HepG2 (cell line): Measurements from ENCODE around the gene USP14. TPM values are rescaled to one million over a fixed set of nuclear protein-coding genes. Genes with fewer than 3 reads are reported as not detected.

ENCODE experiments used
- ARNT2 ChIP-seq: sonication (generic); formaldehyde crosslinking; IDR thresholded peaks from 2 replicates; pipeline ENCODE4 v1.8.0; 2022; ENCODE audit warnings: mild to moderate bottlenecking, low read depth, missing genetic modification reagents, moderate library complexity
- DZIP1 ChIP-seq: sonication (generic); formaldehyde crosslinking; IDR thresholded peaks from 2 replicates; pipeline ENCODE4 v1.5.0; 2020; ENCODE audit warnings: mild to moderate bottlenecking, missing genetic modification reagents
- EEA1 ChIP-seq: sonication (generic); formaldehyde crosslinking; IDR thresholded peaks from 2 replicates; pipeline ENCODE4 v1.5.1; 2020; ENCODE audit warnings: mild to moderate bottlenecking, missing genetic modification reagents, borderline replicate concordance
- EED ChIP-seq: sonication (generic); formaldehyde crosslinking; IDR thresholded peaks from 2 replicates; pipeline ENCODE4 v1.5.0; 2020; ENCODE audit warnings: mild to moderate bottlenecking, missing genetic modification reagents
- ELF3 ChIP-seq: IDR thresholded peaks from 2 replicates; pipeline ENCODE4 v1.6.1; 2016; ENCODE audit warnings: missing genetic modification reagents, missing compliant biosample characterization
- GLMP ChIP-seq: sonication (generic); formaldehyde crosslinking; IDR thresholded peaks from 2 replicates; pipeline ENCODE4 v1.9.0; 2021; ENCODE audit warnings: missing genetic modification reagents, mild to moderate bottlenecking, borderline replicate concordance
- HNF4A ChIP-seq: sonication (generic); formaldehyde crosslinking; IDR thresholded peaks from 2 replicates; pipeline ENCODE4 v1.4.0; 2020; ENCODE audit warnings: missing genetic modification reagents
- HOXA7 ChIP-seq: sonication (generic); formaldehyde crosslinking; IDR thresholded peaks from 2 replicates; pipeline ENCODE4 v1.8.1; 2022; ENCODE audit warnings: mild to moderate bottlenecking, missing genetic modification reagents, moderate library complexity
- ISX ChIP-seq: sonication (generic); formaldehyde crosslinking; conservative IDR thresholded peaks from 2 replicates; pipeline ENCODE4 v1.5.0; 2020; ENCODE audit warnings: missing genetic modification reagents
- KAT8 ChIP-seq: IDR thresholded peaks from 2 replicates; pipeline ENCODE4 v1.6.1; 2016; ENCODE audit warnings: missing genetic modification reagents, missing compliant biosample characterization
- MYPOP ChIP-seq: sonication (generic); formaldehyde crosslinking; IDR thresholded peaks from 2 replicates; pipeline ENCODE4 v1.8.1; 2023; ENCODE audit warnings: mild to moderate bottlenecking, moderate library complexity, missing genetic modification reagents
- TFDP2 ChIP-seq: sonication (generic); formaldehyde crosslinking; IDR thresholded peaks from 2 replicates; pipeline ENCODE4 v1.4.0; 2020; ENCODE audit warnings: missing genetic modification reagents
- TOPORS ChIP-seq: sonication (generic); formaldehyde crosslinking; IDR thresholded peaks from 2 replicates; pipeline ENCODE4 v1.8.0; 2023; ENCODE audit warnings: mild to moderate bottlenecking, missing genetic modification reagents
- TRAFD1 ChIP-seq: sonication (generic); formaldehyde crosslinking; IDR thresholded peaks from 2 replicates; pipeline ENCODE4 v1.5.1; 2020; ENCODE audit warnings: missing genetic modification reagents, mild to moderate bottlenecking, borderline replicate concordance
- ZBTB21 ChIP-seq: sonication (generic); formaldehyde crosslinking; IDR thresholded peaks from 2 replicates; pipeline ENCODE4 v1.4.0; 2020; ENCODE audit warnings: missing genetic modification reagents
- ZNF136 ChIP-seq: sonication (generic); formaldehyde crosslinking; IDR thresholded peaks from 2 replicates; pipeline ENCODE4 v1.8.1; 2022; ENCODE audit warnings: low read depth, mild to moderate bottlenecking, moderate library complexity, missing genetic modification reagents
- ZNF460 ChIP-seq: sonication (generic); formaldehyde crosslinking; IDR thresholded peaks from 2 replicates; pipeline ENCODE4 v1.5.1; 2020; ENCODE audit warnings: missing genetic modification reagents, mild to moderate bottlenecking, borderline replicate concordance
- ZNF652 ChIP-seq: IDR thresholded peaks from 2 replicates; pipeline ENCODE4 v1.6.1; 2016; ENCODE audit warnings: low read depth, borderline replicate concordance
- ZNF773 ChIP-seq: sonication (generic); formaldehyde crosslinking; IDR thresholded peaks from 2 replicates; pipeline ENCODE4 v1.4.0; 2020; ENCODE audit warnings: missing genetic modification reagents, borderline replicate concordance
- ZNF782 ChIP-seq: sonication (generic); formaldehyde crosslinking; IDR thresholded peaks from 2 replicates; pipeline ENCODE4 v1.4.0; 2020; ENCODE audit warnings: missing genetic modification reagents, mild to moderate bottlenecking, borderline replicate concordance
- ZSCAN9 ChIP-seq: IDR thresholded peaks from 2 replicates; pipeline ENCODE4 v1.6.1; 2016; ENCODE audit warnings: borderline replicate concordance
- polyA plus RNA-seq, 8 experiments: library from polyadenylated mRNA; depleted of rRNA in 3 of 8; stranded (reverse) in 7 of 8; unstranded in 1 of 8; fragments of >200 nt; fragmentation: Illumina TruSeq in 4 of 8; extraction: Trizol in 4 of 8; gene quantifications; 2 replicates each; pipeline versions ENCODE4 v1.2.1 to v1.2.3, GENCODE V29; 2011 to 2016; ENCODE audit warnings: low read depth in 4 of 8, missing spikeins in 1 of 8, mixed read lengths in 1 of 8; ENCODE audit not compliant: insufficient read depth in 1 of 8
- total RNA-seq, 5 experiments: library from RNA; depleted of rRNA; stranded (reverse); fragments of >200 nt; fragmentation: Illumina TruSeq; extraction: Trizol; gene quantifications; 2 replicates each; pipeline ENCODE4 v1.2.3, GENCODE V29; 2016; ENCODE audit warnings: low read depth in 1 of 5

Gene USP14
- total and polyA plus RNA-seq, 2 of the 13 experiments (the other 11 are each of a cell fraction or from before 2014, with no cell fraction given): 14.7 to 16.6 TPM

GRCh38 chr18:158128-159036 lies at the start of gene USP14 (continued):
- TF ChIP-seq GLMP (no peak), EEA1 (CRISPR knock-in tag) (peak; percentile 95; the same call in 1 of the 2 replicates), TOPORS (CRISPR knock-in tag) (peak; percentile 89), ZNF460 (CRISPR knock-in tag) (no peak), ZSCAN9 (CRISPR knock-in tag) (peak; percentile 89; the same call in 1 of the 2 replicates), HNF4A (CRISPR knock-in tag) (no peak), ZNF782 (no peak; the same call in none of the 2 replicates), EED (CRISPR knock-in tag) (peak; percentile 91), ZNF652 (CRISPR knock-in tag) (peak; percentile 92), ISX (CRISPR knock-in tag) (no peak), MYPOP (CRISPR knock-in tag) (peak; percentile 93), ZNF136 (CRISPR knock-in tag) (0 out of 2 replicates have a peak, but pooled peaks have one; percentile 18), ZBTB21 (CRISPR knock-in tag) (no peak), ELF3 (peak; percentile 60), HOXA7 (no peak; the same call in 1 of the 2 replicates), TFDP2 (peak; percentile 97), DZIP1 (CRISPR knock-in tag) (peak; percentile 97; the same call in 1 of the 2 replicates), ARNT2 (CRISPR knock-in tag) (peak; percentile 98), TRAFD1 (no peak), KAT8 (CRISPR knock-in tag) (peak; percentile 80), ZNF773 (CRISPR knock-in tag) (peak; percentile 91; the same call in 1 of the 2 replicates)
